NCI-H446 treated with DMSO at 0.1 percent for 48 hours (cell line): ENCODE data around the gene GRIP1.
A peak's percentile ranks its signal among the peaks of the same experiment; 100 is the strongest.

Source experiments
- DNase-seq: peaks from one replicate; lab custom pipeline; 2025; lab: John Stamatoyannopoulos, UW

The GRIP1 gene

GRCh38 chr12:66678338-66679275, at the start of gene GRIP1:
TSS of gene GRIP1 (minus strand) at chr12:66679076. CDS start at chr12:66678904, 172 bp downstream.
- peak; percentile 19 for DNase-seq

GRCh38 chr12:66726556-66726955, 47.7 kb upstream of the GRIP1 start:
- no peak for DNase-seq

- no peak for DNase-seq
Measured at GRCh38 chr12:66725031-66725430, 46.2 kb upstream of the GRIP1 start.

- no peak for DNase-seq
Measured at GRCh38 chr12:66724616-66725015, 45.7 kb upstream of the GRIP1 start.

GRCh38 chr12:66724026-66724425, 45.1 kb upstream of the GRIP1 start:
- no peak for DNase-seq

GRCh38 chr12:66719862-66720261, 41.0 kb upstream of the GRIP1 start:
- DNase-seq, result no peak

GRCh38 chr12:66717036-66717673, 38.3 kb upstream of the GRIP1 start:
- DNase-seq, result no peak

- DNase-seq, result no peak
Measured at GRCh38 chr12:66716522-66716921, 37.6 kb upstream of the GRIP1 start.

GRCh38 chr12:66714709-66715108, 35.8 kb upstream of the GRIP1 start:
- DNase-seq, result no peak

GRCh38 chr12:66713984-66714383, 35.1 kb upstream of the GRIP1 start:
- DNase-seq, result no peak

- DNase-seq, result no peak
Measured at GRCh38 chr12:66709893-66710292, 31.0 kb upstream of the GRIP1 start.

GRCh38 chr12:66709457-66709773, 30.5 kb upstream of the GRIP1 start:
- no peak for DNase-seq

GRCh38 chr12:66708704-66709456, 30.0 kb upstream of the GRIP1 start:
- DNase-seq, result no peak

GRCh38 chr12:66707002-66707697, 28.3 kb upstream of the GRIP1 start:
- no peak for DNase-seq

GRCh38 chr12:66699738-66700482, 21.0 kb upstream of the GRIP1 start:
- DNase-seq, result no peak

- DNase-seq, result no peak
Measured at GRCh38 chr12:66698558-66698957, 19.7 kb upstream of the GRIP1 start.

GRCh38 chr12:66697404-66697803, 18.5 kb upstream of the GRIP1 start:
- no peak for DNase-seq

- DNase-seq, result no peak
Measured at GRCh38 chr12:66694666-66695613, 16.1 kb upstream of the GRIP1 start.

- peak; percentile 61 for DNase-seq
Measured at GRCh38 chr12:66693901-66694513, 15.1 kb upstream of the GRIP1 start.

- DNase-seq, result no peak
Measured at GRCh38 chr12:66692986-66693385, 14.1 kb upstream of the GRIP1 start.
